Measurements from ENCODE around the gene IL19.
"Not testable (repeated sequence)": the region's sequence is repeated elsewhere in the genome, so short reads cannot be mapped to it uniquely, and the experiment has no call there.

Gene IL19

GRCh38 chr1:206847946-206848345 lies 77.4 kb downstream of the IL19 start:
- Mint-ChIP-seq H3K27me3 (ENCODE audit: low read depth) (peaks cover 46% of the 10 kb centered on the region), H3K9me3 (peaks cover 11% of the 10 kb centered on the region), H3K36me3 (ENCODE audit: low read depth) (no peaks in the 10 kb centered on the region), H3K4me1 (ENCODE audit: low read depth) (no peaks in the 10 kb centered on the region), H3K4me3 (no peak overlapping the region), H3K27ac (no peak overlapping the region)
- DNase-seq (ENCODE audit: low spot score): no peak

GRCh38 chr1:206850401-206850800 lies 79.8 kb downstream of the IL19 start:
- DNase-seq (ENCODE audit: low spot score): no peak
- Mint-ChIP-seq H3K36me3 (ENCODE audit: low read depth) (no peaks in the 10 kb centered on the region), H3K4me3 (no peak overlapping the region), H3K9me3 (peaks cover 21% of the 10 kb centered on the region), H3K27me3 (ENCODE audit: low read depth) (peaks cover 53% of the 10 kb centered on the region), H3K27ac (no peak overlapping the region), H3K4me1 (ENCODE audit: low read depth) (peaks cover 2% of the 10 kb centered on the region)

GRCh38 chr1:206851341-206852010 lies 80.9 kb downstream of the IL19 start:
- Mint-ChIP-seq H3K27ac (no peak overlapping the region), H3K4me1 (ENCODE audit: low read depth) (peaks cover 5% of the 10 kb centered on the region), H3K4me3 (no peak overlapping the region), H3K27me3 (ENCODE audit: low read depth) (peaks cover 53% of the 10 kb centered on the region), H3K9me3 (peaks cover 21% of the 10 kb centered on the region), H3K36me3 (ENCODE audit: low read depth) (no peaks in the 10 kb centered on the region)
- DNase-seq (ENCODE audit: low spot score): no peak

- Mint-ChIP-seq H3K27me3 (ENCODE audit: low read depth) (peaks cover 53% of the 10 kb centered on the region), H3K9me3 (peaks cover 21% of the 10 kb centered on the region)
- not testable (repeated sequence) for H3K27ac Mint-ChIP-seq; DNase-seq (ENCODE audit: low spot score); H3K4me3 Mint-ChIP-seq; H3K4me1 Mint-ChIP-seq (ENCODE audit: low read depth); H3K36me3 Mint-ChIP-seq (ENCODE audit: low read depth)
These were observed 82.1 kb downstream of the IL19 start for GRCh38 chr1:206852662-206853061.

- DNase-seq (ENCODE audit: low spot score); H3K36me3 Mint-ChIP-seq (ENCODE audit: low read depth); H3K4me3 Mint-ChIP-seq; H3K27ac Mint-ChIP-seq; H3K4me1 Mint-ChIP-seq (ENCODE audit: low read depth): not testable (repeated sequence)
- peaks cover 49% of the 10 kb centered on the region for H3K27me3 Mint-ChIP-seq (ENCODE audit: low read depth)
- peaks cover 21% of the 10 kb centered on the region for H3K9me3 Mint-ChIP-seq
These were observed 83.1 kb downstream of the IL19 start for GRCh38 chr1:206853696-206854095.

- no peak for DNase-seq (ENCODE audit: low spot score)
- H3K27me3 Mint-ChIP-seq (ENCODE audit: low read depth): peaks cover 42% of the 10 kb centered on the region
These were observed 84.0 kb downstream of the IL19 start for GRCh38 chr1:206854401-206855129.

GRCh38 chr1:206855859-206856258 lies 85.3 kb downstream of the IL19 start:
- peaks cover 15% of the 10 kb centered on the region for H3K4me1 Mint-ChIP-seq (ENCODE audit: low read depth)
- H3K36me3 Mint-ChIP-seq (ENCODE audit: low read depth): no peaks in the 10 kb centered on the region
- peaks cover 37% of the 10 kb centered on the region for H3K27me3 Mint-ChIP-seq (ENCODE audit: low read depth)
- H3K9me3 Mint-ChIP-seq: peaks cover 21% of the 10 kb centered on the region
- H3K27ac Mint-ChIP-seq: no peak overlapping the region
- no peak for DNase-seq (ENCODE audit: low spot score)
- no peak overlapping the region for H3K4me3 Mint-ChIP-seq

More at GRCh38 chr1:206854401-206855129, 84.0 kb downstream of the IL19 start:
- no peak overlapping the region for H3K27ac Mint-ChIP-seq
- no peak overlapping the region for H3K4me3 Mint-ChIP-seq
- no peaks in the 10 kb centered on the region for H3K36me3 Mint-ChIP-seq (ENCODE audit: low read depth)
- H3K4me1 Mint-ChIP-seq (ENCODE audit: low read depth): peaks cover 14% of the 10 kb centered on the region
- H3K9me3 Mint-ChIP-seq: peaks cover 21% of the 10 kb centered on the region

- no peak for DNase-seq (ENCODE audit: low spot score)
- no peak overlapping the region for H3K4me3 Mint-ChIP-seq
- peaks cover 37% of the 10 kb centered on the region for H3K27me3 Mint-ChIP-seq (ENCODE audit: low read depth)
- H3K36me3 Mint-ChIP-seq (ENCODE audit: low read depth): no peaks in the 10 kb centered on the region
- no peak overlapping the region for H3K27ac Mint-ChIP-seq
- H3K4me1 Mint-ChIP-seq (ENCODE audit: low read depth): peaks cover 17% of the 10 kb centered on the region
- H3K9me3 Mint-ChIP-seq: peaks cover 17% of the 10 kb centered on the region
These were observed 86.3 kb downstream of the IL19 start for GRCh38 chr1:206856674-206857464.

GRCh38 chr1:206859082-206859521 lies 88.5 kb downstream of the IL19 start:
- no peak overlapping the region for H3K27ac Mint-ChIP-seq
- peaks cover 35% of the 10 kb centered on the region for H3K27me3 Mint-ChIP-seq (ENCODE audit: low read depth)
- H3K4me3 Mint-ChIP-seq: no peak overlapping the region
- H3K4me1 Mint-ChIP-seq (ENCODE audit: low read depth): peaks cover 17% of the 10 kb centered on the region
- no peaks in the 10 kb centered on the region for H3K36me3 Mint-ChIP-seq (ENCODE audit: low read depth)
- H3K9me3 Mint-ChIP-seq: no peaks in the 10 kb centered on the region
- no peak for DNase-seq (ENCODE audit: low spot score)

- Mint-ChIP-seq H3K27ac (no peak overlapping the region), H3K4me1 (ENCODE audit: low read depth) (peaks cover 20% of the 10 kb centered on the region), H3K36me3 (ENCODE audit: low read depth) (no peaks in the 10 kb centered on the region), H3K4me3 (no peak overlapping the region), H3K27me3 (ENCODE audit: low read depth) (peaks cover 35% of the 10 kb centered on the region), H3K9me3 (no peaks in the 10 kb centered on the region)
- DNase-seq (ENCODE audit: low spot score): no peak
These were observed 89.6 kb downstream of the IL19 start for GRCh38 chr1:206860165-206860564.

- peaks cover 44% of the 10 kb centered on the region for H3K27me3 Mint-ChIP-seq (ENCODE audit: low read depth)
- H3K9me3 Mint-ChIP-seq: no peaks in the 10 kb centered on the region
- H3K27ac Mint-ChIP-seq: no peak overlapping the region
- DNase-seq (ENCODE audit: low spot score): no peak
- H3K36me3 Mint-ChIP-seq (ENCODE audit: low read depth): no peaks in the 10 kb centered on the region
- no peak overlapping the region for H3K4me3 Mint-ChIP-seq
- H3K4me1 Mint-ChIP-seq (ENCODE audit: low read depth): peaks cover 15% of the 10 kb centered on the region
These were observed 92.7 kb downstream of the IL19 start for GRCh38 chr1:206863266-206863665.

GRCh38 chr1:206864939-206865671 lies 94.5 kb downstream of the IL19 start, which contains the start of gene IL20:
Gene IL20, plus strand, starts transcription at chr1:206865623. Its CDS starts 230 bp downstream, at chr1:206865853.
- Mint-ChIP-seq H3K4me3 (no peak within 1 kb of the TSS), H3K27ac (no peak within 1 kb of the TSS), H3K36me3 (ENCODE audit: low read depth) (no peaks in the 10 kb centered on the region), H3K9me3 (no peaks in the 10 kb centered on the region), H3K27me3 (ENCODE audit: low read depth) (peaks cover 44% of the 10 kb centered on the region), H3K4me1 (ENCODE audit: low read depth) (peaks cover 9% of the 10 kb centered on the region)
- peak; percentile 73 for DNase-seq (ENCODE audit: low spot score)

GRCh38 chr1:206866062-206866461 lies 95.5 kb downstream of the IL19 start:
- peaks cover 2% of the 10 kb centered on the region for H3K9me3 Mint-ChIP-seq
- H3K36me3 Mint-ChIP-seq (ENCODE audit: low read depth): no peaks in the 10 kb centered on the region
- H3K27ac Mint-ChIP-seq: no peak overlapping the region
- no peak overlapping the region for H3K4me3 Mint-ChIP-seq
- peaks cover 37% of the 10 kb centered on the region for H3K27me3 Mint-ChIP-seq (ENCODE audit: low read depth)
- H3K4me1 Mint-ChIP-seq (ENCODE audit: low read depth): peaks cover 11% of the 10 kb centered on the region
- no peak for DNase-seq (ENCODE audit: low spot score)
